ENCODE data around the gene MGLL.

Gene MGLL

DNA sequence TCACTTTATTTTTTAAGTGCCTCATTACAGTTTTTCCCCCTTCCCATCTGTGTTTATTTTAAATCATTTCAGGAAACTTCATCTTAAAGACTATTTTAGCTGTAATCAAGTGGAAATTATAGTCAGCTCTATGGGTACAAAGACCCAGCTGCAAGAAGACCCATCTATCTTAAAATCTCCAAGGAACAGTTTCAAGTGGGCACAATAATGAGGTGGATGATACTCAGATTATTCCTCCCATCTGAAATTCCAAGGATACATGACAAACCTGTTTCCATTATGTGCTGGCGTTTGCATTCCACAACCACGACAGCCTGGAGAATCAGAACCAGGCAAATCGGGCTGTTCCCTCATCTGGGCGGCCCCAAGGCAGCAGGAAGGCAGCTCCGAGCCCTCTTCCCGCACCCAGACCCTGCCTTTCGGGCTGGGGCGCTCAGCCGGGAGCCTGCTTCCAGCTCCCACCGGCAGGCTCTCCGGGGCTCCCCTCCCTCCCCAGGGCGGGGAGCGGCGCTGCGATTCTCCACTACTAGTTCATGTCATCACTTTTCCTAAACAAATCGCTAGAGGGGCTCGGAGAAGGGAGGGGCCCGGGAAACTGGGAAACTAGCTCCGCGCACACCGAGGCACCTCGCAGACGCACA lies at the start of gene MGLL:
Gene MGLL, minus strand, starts transcription at position 475 of the 641 bp plus-strand sequence. Its CDS starts 197 bp downstream, at position 278.
- no peak for DNase-seq

DNA sequence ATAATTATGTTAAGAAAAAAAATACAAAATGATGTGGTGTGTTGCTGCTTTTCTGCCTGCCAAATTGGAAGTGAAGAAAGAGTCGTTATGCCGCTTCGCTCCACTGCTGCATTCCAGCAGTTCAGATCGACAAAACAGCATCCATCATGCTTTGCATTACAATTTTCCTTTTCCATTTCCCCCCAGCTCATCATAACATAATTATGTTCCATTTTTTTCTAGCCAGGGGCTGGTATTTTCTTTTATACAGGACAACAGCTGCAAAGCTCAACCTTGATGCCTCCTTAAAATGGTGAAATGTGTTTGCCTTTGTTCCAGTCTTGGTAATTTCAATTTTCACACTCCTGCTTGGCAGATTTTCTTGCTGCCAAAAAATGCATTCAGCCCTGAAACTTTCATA lies 47.8 kb upstream of the MGLL start:
- DNase-seq, result no peak

DNA sequence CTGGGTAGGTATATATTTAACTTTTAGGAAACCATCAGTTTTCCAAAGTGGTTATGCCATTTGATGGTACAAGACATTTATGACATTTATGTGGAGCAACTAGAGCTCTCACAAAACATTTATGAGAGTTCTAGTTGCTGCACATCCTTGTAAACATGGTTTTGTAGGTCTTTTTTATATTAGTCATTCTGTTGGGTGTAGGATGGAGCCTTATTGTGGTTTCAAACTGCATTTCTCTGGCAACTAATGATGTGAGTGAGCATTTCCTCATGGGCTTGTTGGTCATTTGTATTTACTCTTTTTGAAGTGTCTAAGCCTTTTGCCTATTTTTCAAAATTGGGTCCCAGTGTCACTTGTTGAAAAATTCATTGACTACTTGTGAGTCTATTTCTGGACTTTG lies 45.7 kb upstream of the MGLL start:
- no peak for DNase-seq

DNA sequence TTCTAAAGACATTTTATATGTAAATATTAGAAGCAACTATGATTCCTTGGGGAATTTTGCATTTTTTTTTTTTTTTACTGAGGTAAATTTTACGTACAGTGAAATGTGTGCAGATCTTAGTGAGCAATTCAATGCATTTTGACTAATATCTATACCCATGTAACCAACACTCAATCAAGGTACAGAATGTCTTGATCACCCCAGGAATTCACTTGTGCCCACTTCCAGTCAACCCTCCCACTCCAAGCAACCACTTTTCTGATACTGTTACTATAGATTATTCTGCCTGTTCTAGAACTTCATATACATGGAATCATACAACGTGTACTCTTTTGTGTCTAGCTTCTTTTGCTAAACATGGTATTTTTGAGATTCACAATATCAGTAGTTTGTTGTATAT lies 45.1 kb upstream of the MGLL start:
- no peak for DNase-seq

DNA sequence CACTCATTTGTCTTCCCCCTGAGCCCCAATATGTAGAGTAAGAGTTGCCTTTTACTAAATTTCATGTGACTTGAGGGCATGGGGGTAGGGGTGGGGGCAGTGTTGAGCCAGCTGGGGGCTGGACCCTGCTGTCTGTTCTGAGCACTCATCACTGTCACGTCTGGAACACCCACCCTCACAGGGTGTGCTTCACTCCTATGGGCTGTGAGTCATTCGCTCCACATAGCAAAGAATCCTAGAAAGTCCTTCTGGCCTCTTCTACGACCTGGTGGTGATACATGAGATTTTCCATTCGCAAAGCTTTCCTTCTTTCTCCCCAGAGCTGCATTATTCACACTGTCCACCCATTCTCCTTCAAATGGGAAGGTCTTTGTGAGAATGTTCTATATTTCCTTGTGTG lies 43.6 kb upstream of the MGLL start:
- no peak for DNase-seq

DNA sequence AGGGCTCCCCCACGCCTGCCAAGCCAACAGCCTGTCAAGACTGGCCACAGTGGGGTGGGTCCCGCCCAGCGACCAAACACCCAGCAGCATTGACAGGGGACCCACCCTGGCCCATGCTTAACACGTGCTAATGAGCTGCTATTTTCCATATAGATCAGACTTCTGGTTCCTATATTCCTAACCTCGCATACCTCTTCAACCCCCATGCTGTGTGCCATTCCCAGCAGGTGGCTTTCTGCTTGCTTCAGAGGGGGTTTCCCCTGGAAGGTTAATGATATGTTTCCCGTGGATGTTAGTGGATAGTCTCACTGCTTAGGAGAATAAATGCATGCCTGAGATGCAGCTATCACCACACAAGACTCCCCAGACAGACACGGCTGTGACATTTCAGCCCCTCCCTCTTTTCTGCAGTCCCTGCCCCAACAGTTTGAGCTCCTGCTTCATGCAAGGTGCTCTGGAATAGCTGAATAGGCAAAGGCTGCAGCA lies 37.9 kb upstream of the MGLL start:
- no peak for DNase-seq

DNA sequence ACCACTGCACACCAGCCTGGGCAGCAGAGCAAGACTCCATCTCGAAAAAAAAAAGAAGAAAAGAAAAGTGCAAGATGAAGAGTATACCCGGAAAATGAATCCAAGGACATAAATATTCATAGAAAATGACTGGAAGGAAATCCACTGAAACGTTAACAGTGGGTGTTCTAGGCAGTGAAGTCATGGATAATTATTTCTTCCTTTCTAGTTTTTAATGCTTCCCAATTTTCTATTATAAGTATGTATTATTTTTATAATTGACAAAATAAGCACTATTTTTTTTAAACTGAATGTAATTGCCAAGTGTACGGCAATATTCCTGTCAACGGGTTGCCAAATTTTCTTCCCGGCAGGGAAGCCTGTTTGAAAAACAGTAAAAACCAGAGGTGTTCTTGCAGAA lies 37.4 kb upstream of the MGLL start:
- DNase-seq, result no peak

DNA sequence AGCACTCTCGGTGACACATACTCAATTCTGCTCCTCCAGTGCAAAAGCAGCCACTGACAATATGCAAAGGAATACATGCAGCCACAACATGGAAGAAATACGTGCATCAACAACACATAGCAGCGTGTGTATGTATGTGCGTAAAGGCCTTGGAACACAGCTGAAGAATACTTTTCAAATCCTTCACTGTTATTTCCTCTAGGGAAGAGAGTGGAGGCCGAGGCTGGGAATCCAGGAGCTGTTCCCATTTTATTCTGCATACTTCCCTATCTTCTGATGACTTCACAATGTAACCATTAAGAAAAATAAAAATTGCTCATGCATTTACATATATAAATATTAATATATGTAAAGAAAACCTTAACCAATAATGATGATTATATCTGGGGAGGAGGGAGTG lies 36.6 kb upstream of the MGLL start:
- no peak for DNase-seq

DNA sequence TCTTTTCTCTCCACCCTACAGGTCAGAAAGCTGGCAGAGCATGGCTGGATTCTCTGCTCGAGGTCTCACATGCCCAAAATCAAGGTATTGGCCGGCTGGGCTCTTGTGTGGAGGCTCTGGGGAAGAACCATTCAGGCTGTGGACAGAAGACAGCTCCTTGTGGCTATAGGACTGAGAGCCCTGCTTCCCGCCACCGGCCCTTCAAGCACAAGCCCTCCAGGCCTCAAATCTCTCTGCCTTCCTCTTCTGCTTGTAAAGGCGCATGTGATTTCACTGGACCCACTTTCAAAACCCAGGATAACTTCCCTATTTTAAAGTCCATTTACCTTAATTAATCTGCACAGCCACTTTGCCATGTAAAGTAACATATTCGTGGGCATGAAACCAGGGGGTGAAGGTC lies 36.2 kb upstream of the MGLL start:
- DNase-seq, result no peak

DNA sequence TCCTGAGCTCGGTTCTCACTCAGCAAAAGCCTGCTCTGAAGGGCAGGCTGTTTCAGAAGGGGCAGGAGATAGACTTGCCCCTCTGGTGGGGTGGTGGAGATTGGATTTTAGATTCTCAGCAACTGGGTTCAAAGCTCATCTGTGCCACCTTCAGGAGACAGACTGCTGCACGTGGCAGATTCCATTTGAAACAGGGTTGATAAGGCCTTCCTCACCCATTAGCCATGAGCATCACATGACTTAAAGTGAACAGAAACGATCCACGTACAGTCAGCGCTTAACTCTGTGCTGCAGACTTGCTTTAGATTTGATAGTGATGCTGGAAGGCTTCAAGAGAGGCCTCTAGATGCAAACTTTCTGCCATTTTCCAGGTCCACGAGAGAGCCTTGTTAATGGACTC lies 35.0 kb upstream of the MGLL start:
- no peak for DNase-seq

DNA sequence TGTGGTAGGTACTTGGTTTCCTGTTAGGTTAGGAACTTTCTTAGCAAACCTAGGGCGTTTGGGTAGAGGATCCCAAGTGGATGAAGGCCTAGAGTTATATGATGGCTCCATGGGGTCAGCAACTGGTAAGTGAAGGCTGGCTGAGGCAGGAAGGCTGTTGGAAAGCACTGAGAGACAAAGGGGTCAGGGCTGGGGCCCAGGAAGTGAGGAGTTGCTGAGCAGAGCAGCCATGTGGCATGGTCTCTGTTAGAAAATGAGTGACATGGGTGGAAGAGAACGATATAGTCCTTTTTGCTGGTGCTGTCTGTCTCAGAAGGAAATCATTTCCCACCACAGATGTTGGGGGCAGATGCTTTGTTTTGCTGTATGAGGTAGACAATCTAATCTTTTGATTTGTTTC lies 34.5 kb upstream of the MGLL start:
- no peak for DNase-seq

DNA sequence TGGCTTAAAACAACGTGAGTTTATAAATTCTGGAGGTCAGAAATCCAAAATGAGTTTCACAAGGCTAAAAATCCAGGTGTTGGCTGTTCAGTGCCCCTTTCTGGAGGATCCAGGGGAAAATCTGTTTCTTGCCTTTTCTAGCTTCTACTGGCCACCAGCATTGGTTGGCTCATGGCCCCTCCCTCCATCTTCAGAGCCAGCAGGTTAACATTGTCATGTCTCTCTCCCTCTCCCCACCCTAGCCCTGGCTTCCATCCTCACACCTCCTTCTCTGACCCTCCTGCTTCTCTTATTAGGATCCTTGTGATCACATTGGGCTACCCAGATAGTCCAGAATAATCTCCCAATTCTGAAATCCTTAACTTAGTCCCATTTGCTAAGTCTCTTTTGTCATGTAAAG lies 32.9 kb upstream of the MGLL start:
- DNase-seq, result no peak

DNA sequence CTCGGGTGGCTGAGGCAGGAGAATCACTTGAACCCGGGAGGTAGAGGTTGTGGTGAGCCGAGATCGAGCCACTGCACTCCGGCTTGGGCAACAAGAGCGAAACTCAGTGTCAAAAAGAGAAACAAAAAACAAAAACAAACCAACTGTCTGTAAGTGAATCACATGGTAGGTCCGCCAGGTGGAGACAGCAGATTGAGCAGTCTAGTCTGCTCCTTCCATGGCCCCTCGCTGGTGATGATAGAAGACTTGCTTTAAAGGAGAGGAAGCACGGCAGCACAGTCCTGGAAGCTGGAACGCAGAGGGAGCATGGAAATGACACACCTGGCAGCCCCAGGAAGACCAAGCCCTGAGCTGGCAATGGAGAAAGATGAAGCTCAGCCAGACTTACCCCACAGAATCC lies 31.4 kb upstream of the MGLL start:
- no peak for DNase-seq

DNA sequence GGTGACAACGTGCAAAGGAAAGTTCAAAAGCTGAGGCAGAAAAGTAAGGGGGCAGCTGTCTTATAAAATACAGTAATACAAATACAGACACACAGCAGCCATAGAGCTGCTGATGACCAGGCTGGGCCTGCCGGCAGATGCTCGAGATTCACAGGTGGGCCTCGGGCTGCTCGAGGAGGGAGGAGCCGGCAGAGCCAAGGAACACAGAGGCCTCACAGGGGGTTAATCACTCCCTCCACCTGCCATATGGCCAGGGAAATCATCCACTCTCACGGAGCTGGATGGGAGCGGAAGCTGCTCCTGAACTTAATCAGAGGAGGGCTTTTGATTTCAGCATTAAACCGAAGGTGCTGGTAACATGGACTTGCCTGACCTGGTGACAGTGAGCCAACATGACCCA lies 29.6 kb upstream of the MGLL start:
- DNase-seq, result no peak

DNA sequence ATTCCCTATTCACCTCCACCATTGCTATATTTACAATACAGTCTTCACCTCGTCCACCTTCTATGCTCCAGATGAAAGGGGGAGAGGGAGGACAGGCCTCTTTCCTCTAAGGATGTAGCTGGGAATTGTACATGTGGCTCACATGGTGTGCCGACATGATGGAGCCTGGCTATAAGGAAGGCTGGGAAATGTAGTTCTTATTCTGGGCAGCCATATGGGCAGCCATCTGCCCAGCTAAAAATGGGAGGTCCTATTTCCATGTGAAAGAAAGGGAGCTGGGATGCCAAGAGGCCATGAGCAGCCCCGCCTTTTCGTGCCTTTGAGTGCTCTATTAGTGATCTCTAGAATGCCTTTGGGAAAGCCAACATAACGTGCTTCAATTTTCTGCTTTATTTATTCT lies 27.1 kb upstream of the MGLL start:
- no peak for DNase-seq

DNA sequence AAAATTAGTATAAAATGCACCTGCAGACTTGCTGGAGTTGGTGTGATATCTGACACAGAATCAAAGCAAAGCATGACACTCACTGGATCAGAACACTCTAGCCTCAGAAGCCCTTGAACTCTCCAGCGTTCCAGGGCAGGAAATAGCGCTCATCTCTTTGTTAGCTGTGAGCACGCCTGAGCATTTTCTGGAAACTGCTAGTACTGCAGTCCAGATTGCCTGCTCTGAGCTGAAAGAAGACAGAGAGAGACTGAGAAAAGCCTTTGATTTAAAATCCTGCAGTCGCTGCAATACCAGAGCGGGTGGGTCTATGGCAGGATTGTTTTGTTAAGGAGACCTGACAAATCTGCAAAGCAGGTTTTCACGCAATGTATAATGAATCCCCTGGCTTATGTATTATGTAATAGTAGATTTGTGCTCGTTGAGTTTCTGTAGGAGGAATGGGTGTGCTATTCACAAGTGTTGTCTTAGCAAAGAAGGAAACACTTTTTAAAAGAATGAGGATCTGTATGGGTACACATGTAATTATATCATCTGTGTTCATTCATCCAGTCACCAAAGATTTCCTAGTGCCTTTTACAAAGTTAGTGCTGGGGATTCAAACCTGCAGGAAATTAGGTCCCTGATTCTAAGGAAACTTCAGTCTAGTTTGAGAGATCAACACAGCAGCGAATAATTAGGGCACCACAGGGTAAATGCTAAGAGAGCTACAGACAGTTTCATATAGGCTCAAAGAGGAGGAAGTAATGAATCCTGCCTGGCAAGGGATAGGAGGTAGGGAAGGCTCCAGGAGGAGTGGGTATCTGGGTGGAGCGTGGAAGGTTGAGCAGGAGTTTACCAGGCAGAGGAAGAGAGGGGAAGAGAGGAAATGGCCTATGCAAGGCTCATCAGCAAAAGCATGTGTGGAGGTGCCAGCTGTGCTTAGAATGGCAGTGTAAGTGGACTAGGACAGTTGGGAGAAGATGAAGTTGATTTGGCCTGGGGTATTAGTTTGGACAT lies 26.1 kb upstream of the MGLL start:
- no peak for DNase-seq

DNA sequence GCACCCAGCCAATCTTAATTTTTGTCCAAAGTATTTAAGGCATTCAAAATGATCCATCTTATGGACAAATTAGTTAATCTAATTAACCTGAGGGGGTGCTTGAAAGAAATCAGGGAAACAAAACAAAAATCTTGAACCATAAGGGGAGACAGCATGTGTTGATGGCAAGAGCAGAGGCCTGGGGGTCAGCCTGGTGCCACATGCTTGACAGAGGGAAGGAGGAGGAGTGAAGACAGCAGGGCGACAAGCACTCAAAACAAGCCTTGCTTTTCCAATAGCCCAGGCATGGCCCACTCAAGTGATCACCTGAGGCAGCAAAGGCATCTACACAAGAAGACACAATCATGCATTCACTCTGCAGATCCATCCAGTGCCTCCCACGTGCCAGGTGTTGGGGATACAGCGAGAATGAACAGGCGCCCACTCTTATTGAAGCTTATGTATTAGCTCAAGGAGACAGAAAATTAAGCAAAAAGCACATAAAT lies 25.0 kb upstream of the MGLL start:
- DNase-seq, result no peak

DNA sequence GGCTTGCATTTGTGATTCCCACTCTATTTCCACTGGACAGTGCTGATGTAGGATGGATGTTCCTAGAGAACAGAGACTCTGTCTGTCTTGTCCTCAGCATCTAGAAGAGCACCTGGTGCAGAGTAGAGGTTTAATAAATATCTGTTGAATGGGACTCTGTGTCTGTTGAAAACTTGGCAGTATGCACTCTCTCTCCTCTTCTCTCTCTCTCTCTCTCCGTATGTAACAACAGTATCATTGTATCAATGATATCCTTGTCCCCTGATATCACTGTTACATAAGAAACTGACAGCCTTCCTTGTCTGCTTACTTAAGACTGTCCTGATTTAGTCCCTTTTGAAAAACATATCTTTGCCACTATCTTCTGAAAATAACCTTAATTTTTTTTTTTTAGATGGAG lies 24.3 kb upstream of the MGLL start:
- no peak for DNase-seq

DNA sequence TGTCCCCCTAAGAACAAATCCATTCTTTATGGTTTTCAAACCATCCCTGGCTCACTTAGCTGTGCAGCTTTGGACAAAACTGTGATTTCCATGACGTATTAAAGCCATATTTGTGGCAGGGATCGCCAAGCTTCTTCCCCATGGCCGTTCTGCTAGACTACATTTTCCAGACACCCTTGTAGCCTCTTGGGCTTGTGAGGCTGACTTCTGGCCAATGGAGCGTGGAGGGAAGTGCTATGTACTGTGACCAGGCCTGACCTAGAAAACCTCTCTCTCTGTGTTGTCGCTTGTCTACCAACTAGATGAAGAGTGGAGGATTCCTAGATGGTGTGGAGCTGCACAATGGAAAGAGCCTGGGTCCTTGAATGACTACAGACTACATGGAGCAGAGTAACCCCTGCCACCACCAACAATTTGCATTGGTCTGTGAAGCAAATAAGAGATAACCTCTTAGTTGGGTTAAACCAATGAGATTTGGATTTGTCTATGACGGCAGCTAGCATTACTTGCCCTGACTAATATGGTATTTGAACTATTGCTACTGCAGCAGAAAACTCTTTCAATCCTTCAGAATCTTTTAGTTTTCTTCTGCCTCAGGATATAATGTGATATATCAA lies 22.1 kb upstream of the MGLL start:
- no peak for DNase-seq

DNA sequence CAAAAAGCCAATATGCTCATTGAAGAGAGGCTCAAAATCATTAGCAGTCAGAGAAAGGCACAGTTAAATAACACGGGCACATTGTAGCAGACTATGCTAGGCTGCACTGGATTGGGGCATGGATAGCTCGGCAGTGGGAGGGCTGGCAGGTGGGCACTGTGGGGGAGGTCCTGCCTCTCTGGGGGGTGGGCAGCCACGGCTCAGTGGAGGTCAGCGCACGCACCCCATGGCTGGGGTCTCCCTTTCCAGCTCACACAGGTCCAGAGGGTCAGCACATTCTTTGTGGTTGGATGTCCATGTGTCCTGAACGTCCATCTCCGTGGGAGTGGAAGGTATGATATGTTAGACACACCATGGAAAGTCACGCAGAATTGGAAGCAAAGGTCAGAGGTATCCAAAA lies 18.4 kb upstream of the MGLL start:
- DNase-seq, result no peak

DNA sequence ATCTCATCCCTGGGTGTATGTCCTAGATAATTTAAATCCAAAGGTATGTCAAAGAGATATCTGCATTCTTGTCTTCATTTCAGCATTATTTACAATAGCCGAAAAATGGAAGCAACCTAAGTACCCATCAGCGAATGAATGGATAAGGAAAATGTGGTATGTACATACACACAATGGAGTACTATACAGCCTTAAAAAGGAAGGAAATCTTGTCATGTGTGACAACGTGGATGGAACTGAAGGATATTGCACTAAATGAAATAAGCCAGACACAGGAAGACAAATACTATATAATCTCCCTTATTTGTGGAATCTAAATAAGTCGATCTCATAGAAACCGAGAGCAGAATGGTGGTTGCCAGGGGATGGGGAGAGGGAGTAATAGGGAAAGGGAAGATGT lies 16.8 kb upstream of the MGLL start:
- no peak for DNase-seq

DNA sequence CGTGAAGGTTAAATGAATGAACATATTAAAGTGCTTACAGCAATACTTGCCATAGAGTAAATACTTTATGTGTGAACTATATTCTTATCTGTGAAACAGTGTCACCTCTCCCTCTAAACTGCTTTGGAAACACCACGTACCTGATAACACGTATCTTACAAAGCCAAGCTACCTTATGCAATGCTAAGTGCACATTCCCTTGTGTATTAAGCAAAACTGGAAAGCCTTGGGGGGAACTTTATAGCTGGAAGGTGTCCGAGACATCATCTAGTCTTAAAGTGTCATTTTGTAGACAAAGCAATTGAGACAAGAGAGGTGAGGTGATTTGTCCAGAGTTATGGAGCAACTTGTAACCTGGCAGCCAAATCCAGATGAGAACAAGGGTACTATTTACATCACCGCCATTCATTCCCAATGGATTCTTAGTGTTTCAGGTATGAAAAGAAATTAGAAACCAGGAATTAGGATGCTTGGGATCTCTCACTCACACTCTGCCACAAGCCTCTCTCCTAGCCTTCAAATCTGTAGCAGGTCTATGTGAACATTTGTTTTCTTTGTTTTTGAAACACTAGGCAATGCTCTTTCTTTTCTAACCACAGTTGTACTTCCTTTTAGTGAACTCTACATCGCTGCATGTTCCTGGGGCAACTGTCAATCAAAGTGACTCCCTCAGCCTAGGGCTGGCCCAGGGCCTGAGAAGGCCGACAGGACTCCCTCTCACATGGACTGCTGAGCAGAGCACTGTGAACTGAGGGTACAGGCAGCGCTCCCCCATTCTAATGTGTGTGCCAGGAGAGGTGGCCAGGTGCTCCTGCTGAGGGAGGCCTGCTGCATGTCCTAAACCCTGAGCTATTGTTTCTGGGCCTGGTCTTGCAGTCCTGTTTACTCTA lies 13.9 kb upstream of the MGLL start:
- DNase-seq, result no peak

DNA sequence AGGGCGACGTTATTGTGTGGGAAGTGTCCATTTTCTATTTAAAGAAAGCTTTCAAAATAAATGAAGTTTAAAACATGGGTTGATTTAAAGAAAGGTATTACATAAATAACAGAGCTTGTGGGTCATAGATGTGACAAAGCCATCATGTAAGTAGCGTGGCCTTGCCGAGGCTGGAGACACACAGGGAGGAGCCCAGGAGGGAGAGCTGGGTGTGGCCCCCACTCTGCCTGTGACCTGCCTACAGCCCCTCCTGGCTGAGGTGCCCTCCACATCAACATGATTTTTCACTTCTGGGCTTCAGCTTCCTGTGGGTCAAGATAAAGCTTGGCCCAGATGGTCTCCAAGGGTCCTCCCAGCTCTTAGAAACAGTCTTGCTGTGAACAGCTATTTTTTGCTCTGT lies 12.5 kb upstream of the MGLL start:
- DNase-seq, result no peak
